WERI-Rb-1 (cell line): ENCODE data around the gene ZAP70.
"Not testable (repeated sequence)": the region's sequence is repeated elsewhere in the genome, so short reads cannot be mapped to it uniquely, and the experiment has no call there.

Source experiments
- DNase-seq: peaks from one replicate; pipeline ENCODE4 v3.0.0-alpha.2; 2020
- H3K27ac ChIP-seq: fragments of 250-450 bp; sonication (Bioruptor Pico); 2 replicates; pipeline ENCODE4 v1.5.1; 2020; ENCODE audit warnings: mild to moderate bottlenecking, moderate library complexity
- H3K27me3 ChIP-seq: fragments of 250-450 bp; sonication (Bioruptor Pico); 2 replicates; pipeline ENCODE4 v1.5.1; 2021; ENCODE audit warnings: mild to moderate bottlenecking, low read depth, moderate library complexity; ENCODE audit not compliant: insufficient read depth, severe bottlenecking
- H3K36me3 ChIP-seq: fragments of 250-450 bp; sonication (Bioruptor Pico); 2 replicates; pipeline ENCODE4 v1.5.1; 2020; ENCODE audit warnings: mild to moderate bottlenecking, moderate library complexity
- H3K4me3 ChIP-seq: 2 replicates; pipeline ENCODE4 v1.5.1; 2011; ENCODE audit warnings: low read depth, mild to moderate bottlenecking, control low read depth, low read length
- H3K9me3 ChIP-seq: fragments of 250-450 bp; sonication (Bioruptor Pico); 2 replicates; pipeline ENCODE4 v1.5.1; 2021; ENCODE audit warnings: mild to moderate bottlenecking, moderate library complexity; ENCODE audit not compliant: severe bottlenecking
- CTCF ChIP-seq: IDR thresholded peaks from 2 replicates; pipeline ENCODE4 v1.5.1; 2011; ENCODE audit warnings: low read depth, mild to moderate bottlenecking, control low read depth, inconsistent platforms, low read length

The ZAP70 gene

GRCh38 chr2:97670471-97670870 is 42.9 kb upstream of the ZAP70 start:
- H3K9me3 ChIP-seq: no peaks in the 10 kb centered on the region
- no peak overlapping the region for H3K27ac ChIP-seq
- no peaks in the 10 kb centered on the region for H3K36me3 ChIP-seq
- no peaks in the 10 kb centered on the region for H3K27me3 ChIP-seq
- no peak for DNase-seq
- TF ChIP-seq CTCF: no peak
- no peak overlapping the region for H3K4me3 ChIP-seq

GRCh38 chr2:97671526-97671925 is 41.9 kb upstream of the ZAP70 start:
- no peak overlapping the region for H3K27ac ChIP-seq
- TF ChIP-seq CTCF: no peak
- no peak for DNase-seq
- H3K36me3 ChIP-seq: no peaks in the 10 kb centered on the region
- H3K9me3 ChIP-seq: no peaks in the 10 kb centered on the region
- no peaks in the 10 kb centered on the region for H3K27me3 ChIP-seq
- H3K4me3 ChIP-seq: no peak overlapping the region

GRCh38 chr2:97672606-97673140 is 40.7 kb upstream of the ZAP70 start:
- not testable (repeated sequence) for H3K27me3 ChIP-seq, H3K27ac ChIP-seq, DNase-seq, H3K9me3 ChIP-seq, H3K36me3 ChIP-seq, H3K4me3 ChIP-seq

GRCh38 chr2:97673182-97673914 is 40.0 kb upstream of the ZAP70 start:
- no peaks in the 10 kb centered on the region for H3K9me3 ChIP-seq
- H3K4me3 ChIP-seq: no peak overlapping the region
- H3K27me3 ChIP-seq: no peaks in the 10 kb centered on the region
- H3K27ac ChIP-seq: no peak overlapping the region
- H3K36me3 ChIP-seq: no peaks in the 10 kb centered on the region
- TF ChIP-seq CTCF: no peak
- no peak for DNase-seq

- Histone ChIP-seq H3K27ac (no peak overlapping the region), H3K4me3 (no peak overlapping the region), H3K36me3 (no peaks in the 10 kb centered on the region), H3K27me3 (no peaks in the 10 kb centered on the region), H3K9me3 (no peaks in the 10 kb centered on the region)
- TF ChIP-seq CTCF: no peak
- DNase-seq: no peak
Measured at GRCh38 chr2:97673915-97674283, 39.5 kb upstream of the ZAP70 start.

- H3K4me3 ChIP-seq: no peak overlapping the region
- H3K36me3 ChIP-seq: no peaks in the 10 kb centered on the region
- H3K9me3 ChIP-seq: no peaks in the 10 kb centered on the region
- no peaks in the 10 kb centered on the region for H3K27me3 ChIP-seq
- TF ChIP-seq CTCF: no peak
- no peak overlapping the region for H3K27ac ChIP-seq
- no peak for DNase-seq
Measured at GRCh38 chr2:97675430-97676113, 37.8 kb upstream of the ZAP70 start.
